Measurements from ENCODE around the gene CD7.

The CD7 gene

GRCh38 chr17:82277851-82278250 lies 39.6 kb downstream of the CD7 start:
- no peak for DNase-seq

GRCh38 chr17:82276938-82277337 lies 40.5 kb downstream of the CD7 start:
- no peak for DNase-seq

- DNase-seq, result no peak
Observed at GRCh38 chr17:82275326-82275725, 42.1 kb downstream of the CD7 start.

- no peak for DNase-seq
Observed at GRCh38 chr17:82274134-82275020, 43.0 kb downstream of the CD7 start.

GRCh38 chr17:82273327-82274133 lies 43.9 kb downstream of the CD7 start, which contains the start of gene CSNK1D:
Gene CSNK1D (minus strand): TSS chr17:82273700. CDS start chr17:82273381, 319 bp downstream.
- peak; percentile 95 for DNase-seq

GRCh38 chr17:82272495-82273326 lies 44.7 kb downstream of the CD7 start:
- DNase-seq, result peak; percentile 65

- DNase-seq, result no peak
Observed at GRCh38 chr17:82271401-82271800, 46.0 kb downstream of the CD7 start.

- no peak for DNase-seq
Observed at GRCh38 chr17:82270651-82271050, 46.8 kb downstream of the CD7 start.

GRCh38 chr17:82269882-82270500 lies 47.4 kb downstream of the CD7 start:
- DNase-seq, result no peak

- no peak for DNase-seq
Observed at GRCh38 chr17:82269138-82269881, 48.1 kb downstream of the CD7 start.

GRCh38 chr17:82267575-82268379 lies 49.6 kb downstream of the CD7 start:
- DNase-seq, result peak; percentile 62

GRCh38 chr17:82266142-82266541 lies 51.3 kb downstream of the CD7 start:
- no peak for DNase-seq

Data from CD4-positive, alpha-beta T cell treated with Interleukin-17A for 4 hours (primary cell).